RWPE2 (cell line): Measurements from ENCODE around the gene MAP3K7CL.

Experiments used
- ATAC-seq: fragments of 200-7000 bp; cut with Tn5 transposase; 3 replicates; pipeline ENCODE4 v1.9.1; 2021; ENCODE audit warnings: low read depth
- DNase-seq: peaks from one replicate; pipeline ENCODE4 v3.0.0-alpha.2; 2020; ENCODE audit warnings: low spot score
- H3K27ac ChIP-seq: fragments of 450-650 bp; 2 replicates; pipeline ENCODE4 v1.5.1; 2017; ENCODE audit warnings: mild to moderate bottlenecking; ENCODE audit not compliant: poor library complexity, severe bottlenecking
- H3K27me3 ChIP-seq: fragments of 250-450 bp; sonication (Bioruptor Pico); 2 replicates; pipeline ENCODE4 v1.5.1; 2021; ENCODE audit warnings: mild to moderate bottlenecking, moderate library complexity; ENCODE audit not compliant: insufficient read depth, poor library complexity, severe bottlenecking
- H3K36me3 ChIP-seq: fragments of 250-450 bp; sonication (Bioruptor Pico); 2 replicates; pipeline ENCODE4 v1.5.1; 2020; ENCODE audit warnings: low read depth, mild to moderate bottlenecking, moderate library complexity
- H3K4me1 ChIP-seq: fragments of 250-450 bp; sonication (Bioruptor Pico); 2 replicates; pipeline ENCODE4 v1.5.1; 2021; ENCODE audit warnings: mild to moderate bottlenecking, moderate library complexity; ENCODE audit not compliant: insufficient read depth, poor library complexity, severe bottlenecking
- H3K4me3 ChIP-seq: fragments of 250-450 bp; sonication (Bioruptor Pico); 2 replicates; pipeline ENCODE4 v1.5.1; 2021; ENCODE audit warnings: mild to moderate bottlenecking, moderate library complexity; ENCODE audit not compliant: severe bottlenecking
- H3K9me3 ChIP-seq: fragments of 250-450 bp; sonication (Bioruptor Pico); 2 replicates; pipeline ENCODE4 v1.5.1; 2021; ENCODE audit warnings: mild to moderate bottlenecking, moderate library complexity; ENCODE audit not compliant: severe bottlenecking
- TF ChIP-seq, protein P1 (sequence below): fragments of 450-650 bp; IDR thresholded peaks from one replicate; pipeline ENCODE4 v1.5.1; 2017; ENCODE audit warnings: mild to moderate bottlenecking, moderate library complexity; ENCODE audit not compliant: poor library complexity, severe bottlenecking

The MAP3K7CL gene

DNA sequence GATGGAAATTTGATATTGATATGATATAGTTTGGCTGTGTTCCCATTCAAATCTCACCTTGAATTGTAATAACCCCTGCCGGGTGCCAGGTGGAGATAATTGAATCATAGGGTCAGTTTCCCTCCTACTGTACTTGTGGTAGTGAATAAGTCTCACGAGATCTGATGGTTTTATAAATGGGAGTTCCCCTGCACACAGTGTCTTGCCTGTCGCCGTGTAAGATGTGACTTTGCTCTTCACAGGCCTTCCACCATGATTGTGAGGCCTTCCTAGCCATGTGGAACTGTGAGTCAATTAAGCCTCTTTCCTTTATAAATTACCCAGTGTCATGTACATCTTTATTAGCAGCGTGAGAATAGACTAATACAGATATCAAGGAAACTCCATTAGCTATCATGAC, 74.6 kb downstream of the MAP3K7CL start:
- ATAC-seq: no peak
- H3K4me3 ChIP-seq: no peak overlapping the region
- H3K4me1 ChIP-seq: peaks cover 22% of the 10 kb centered on the region
- H3K9me3 ChIP-seq: peaks cover 9% of the 10 kb centered on the region
- no peak for DNase-seq
- no peaks in the 10 kb centered on the region for H3K27me3 ChIP-seq
- H3K27ac ChIP-seq: no peak overlapping the region
- TF ChIP-seq, protein P1, sequence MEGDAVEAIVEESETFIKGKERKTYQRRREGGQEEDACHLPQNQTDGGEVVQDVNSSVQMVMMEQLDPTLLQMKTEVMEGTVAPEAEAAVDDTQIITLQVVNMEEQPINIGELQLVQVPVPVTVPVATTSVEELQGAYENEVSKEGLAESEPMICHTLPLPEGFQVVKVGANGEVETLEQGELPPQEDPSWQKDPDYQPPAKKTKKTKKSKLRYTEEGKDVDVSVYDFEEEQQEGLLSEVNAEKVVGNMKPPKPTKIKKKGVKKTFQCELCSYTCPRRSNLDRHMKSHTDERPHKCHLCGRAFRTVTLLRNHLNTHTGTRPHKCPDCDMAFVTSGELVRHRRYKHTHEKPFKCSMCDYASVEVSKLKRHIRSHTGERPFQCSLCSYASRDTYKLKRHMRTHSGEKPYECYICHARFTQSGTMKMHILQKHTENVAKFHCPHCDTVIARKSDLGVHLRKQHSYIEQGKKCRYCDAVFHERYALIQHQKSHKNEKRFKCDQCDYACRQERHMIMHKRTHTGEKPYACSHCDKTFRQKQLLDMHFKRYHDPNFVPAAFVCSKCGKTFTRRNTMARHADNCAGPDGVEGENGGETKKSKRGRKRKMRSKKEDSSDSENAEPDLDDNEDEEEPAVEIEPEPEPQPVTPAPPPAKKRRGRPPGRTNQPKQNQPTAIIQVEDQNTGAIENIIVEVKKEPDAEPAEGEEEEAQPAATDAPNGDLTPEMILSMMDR: no peak
- no peaks in the 10 kb centered on the region for H3K36me3 ChIP-seq

DNA sequence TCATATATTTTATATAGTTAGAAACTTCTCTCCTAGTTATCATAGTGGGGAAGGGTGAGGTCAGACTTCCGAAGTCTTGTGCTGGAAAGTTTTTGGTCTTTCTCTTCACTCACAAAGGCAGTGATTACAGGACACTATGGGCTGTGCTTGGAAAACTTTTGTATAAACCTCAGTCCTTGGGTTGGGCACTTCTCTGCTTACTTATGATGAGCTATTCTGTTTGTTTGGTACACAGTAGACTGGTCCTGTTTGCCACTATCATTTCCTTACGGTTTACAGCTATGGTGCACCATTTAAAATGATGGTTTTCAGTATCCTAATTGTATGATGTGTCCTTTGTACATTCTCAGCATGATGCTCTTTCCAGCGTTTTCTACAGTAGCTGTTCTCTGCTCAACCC, 75.5 kb downstream of the MAP3K7CL start:
- DNase-seq (no peak), ATAC-seq (no peak)
- Histone ChIP-seq H3K4me3 (no peak overlapping the region), H3K27ac (no peak overlapping the region), H3K4me1 (peaks cover 26% of the 10 kb centered on the region), H3K36me3 (no peaks in the 10 kb centered on the region), H3K27me3 (no peaks in the 10 kb centered on the region), H3K9me3 (peaks cover 6% of the 10 kb centered on the region)
- TF ChIP-seq, protein P1: no peak

DNA sequence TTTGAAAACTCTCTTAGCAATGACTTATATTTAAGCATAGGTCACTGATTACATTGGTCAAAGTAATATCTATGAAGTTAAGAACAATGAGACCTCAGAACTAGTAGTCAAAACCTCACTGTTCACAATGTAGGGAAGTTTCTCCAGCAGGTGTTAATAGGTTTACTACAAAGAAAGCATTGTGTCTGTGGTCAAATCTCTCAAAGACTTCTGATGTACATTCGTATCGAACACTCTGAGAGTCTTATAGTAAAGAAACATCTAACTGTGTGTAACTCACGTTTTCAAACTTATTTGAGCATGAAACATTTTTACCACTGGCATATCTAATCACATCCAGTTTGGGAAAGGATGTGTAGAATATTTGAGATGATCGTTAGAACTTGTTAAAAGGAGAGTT, 76.0 kb downstream of the MAP3K7CL start:
- Histone ChIP-seq H3K4me3 (no peak overlapping the region), H3K27me3 (no peaks in the 10 kb centered on the region), H3K9me3 (peaks cover 1% of the 10 kb centered on the region), H3K4me1 (peaks cover 26% of the 10 kb centered on the region), H3K36me3 (no peaks in the 10 kb centered on the region), H3K27ac (no peak overlapping the region)
- TF ChIP-seq, protein P1: no peak
- ATAC-seq (no peak), DNase-seq (no peak)

DNA sequence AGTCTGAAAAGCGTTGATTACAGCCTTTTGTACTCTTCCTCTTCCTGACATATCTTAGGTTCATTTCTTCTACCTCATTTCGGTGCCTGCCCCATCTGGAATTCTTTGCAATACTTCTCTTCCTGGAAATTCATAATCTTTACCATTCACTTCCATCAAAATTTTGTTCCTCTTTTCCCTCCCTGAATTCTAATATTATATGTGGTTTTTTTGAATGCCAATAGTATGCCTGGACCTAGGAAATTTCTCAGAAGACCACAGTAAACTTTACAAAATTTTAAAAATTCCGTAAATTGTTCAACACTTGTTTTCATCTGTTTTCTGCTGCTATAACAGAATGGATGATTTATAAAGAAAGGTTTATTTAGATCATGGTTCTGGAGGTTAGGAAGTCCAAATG, 76.8 kb downstream of the MAP3K7CL start:
- Histone ChIP-seq H3K9me3 (no peaks in the 10 kb centered on the region), H3K27ac (peak overlapping the region; percentile 93), H3K4me3 (no peak overlapping the region), H3K4me1 (peaks cover 26% of the 10 kb centered on the region), H3K36me3 (no peaks in the 10 kb centered on the region), H3K27me3 (no peaks in the 10 kb centered on the region)
- ATAC-seq (no peak), DNase-seq (no peak)
- TF ChIP-seq, protein P1: no peak

DNA sequence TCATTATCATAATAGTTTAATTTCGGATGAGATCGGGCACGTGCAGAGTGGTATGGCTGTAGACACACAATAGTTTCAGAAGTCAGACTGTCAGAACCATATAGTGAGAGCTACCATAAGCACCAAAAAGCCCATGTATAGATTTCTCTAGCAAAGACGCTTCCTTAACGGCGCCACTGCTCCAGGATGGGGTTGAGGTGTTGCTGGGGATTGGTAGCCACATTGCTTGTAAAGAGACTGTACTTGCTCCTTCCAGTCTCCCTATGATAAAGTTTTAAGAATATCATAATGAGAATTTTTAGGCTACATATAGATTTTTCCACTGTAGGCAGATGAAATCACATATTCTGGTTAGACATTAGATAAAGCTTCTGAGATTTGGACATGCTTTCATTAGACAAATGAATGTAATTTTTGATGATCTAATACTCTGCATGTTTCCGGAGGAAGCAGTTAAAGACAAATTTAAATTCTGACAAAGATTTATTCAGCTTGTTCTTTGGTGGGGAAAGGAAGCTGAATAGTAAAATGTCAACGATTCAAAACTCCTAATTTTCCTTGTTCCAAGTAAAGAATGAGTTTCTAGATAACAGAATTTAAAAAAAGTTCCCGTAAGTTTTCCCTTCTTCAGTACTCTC, 77.7 kb downstream of the MAP3K7CL start:
- no peaks in the 10 kb centered on the region for H3K27me3 ChIP-seq
- H3K36me3 ChIP-seq: no peaks in the 10 kb centered on the region
- H3K9me3 ChIP-seq: no peaks in the 10 kb centered on the region
- TF ChIP-seq, protein P1: no peak
- H3K4me3 ChIP-seq: no peak overlapping the region
- DNase-seq (no peak), ATAC-seq (peak; percentile 35; the same call in 2 of the 3 replicates)
- H3K27ac ChIP-seq: peak overlapping the region; percentile 93
- H3K4me1 ChIP-seq: peaks cover 27% of the 10 kb centered on the region
